Spleen (tissue), 7 donors: ENCODE measurements around the gene EML6.

Experiments
- CTCF ChIP-seq, 11 experiments: fragments of 200-600 bp in 7 of 11; fragments of 450-650 bp in 4 of 11; sonication (generic) in 4 of 11; IDR thresholded peaks in 8 of 11; conservative IDR thresholded peaks in 3 of 11; 1 replicate in 7 of 11; 2 replicates in 4 of 11; pipeline versions ENCODE4 v1.4.0 to v1.8.0; 2016 to 2021; ENCODE audit warnings: antibody characterized with exemption in 11 of 11, inconsistent platforms in 4 of 11, mild to moderate bottlenecking in 1 of 11
- POLR2A ChIP-seq, 3 donors: fragments of 450-650 bp; IDR thresholded peaks; one replicate each; pipeline ENCODE4 v1.5.1; 2017; ENCODE audit warnings: antibody characterized with exemption in 3 of 3, mild to moderate bottlenecking in 1 of 3
- POLR2AphosphoS5 ChIP-seq, 3 donors: sonication (generic); formaldehyde crosslinking; IDR thresholded peaks; one replicate each; pipeline ENCODE4 v1.5.1; 2017; ENCODE audit warnings: antibody characterized with exemption in 3 of 3
- donor health status: DM: no; HTN: no; CAD: no; lungs with moderate emphysema.
- donor health status: DM: no; HTN: no; CAD: no.
- donor health status: DM: no; HTN: no; CAD: no.

- TF ChIP-seq POLR2A (IDR thresholded peaks at IDR 0.05) (no peak), CTCF (IDR thresholded peaks at IDR 0.05 in 8 of 11, conservative IDR thresholded peaks at IDR 0.05 in 3 of 11) (no peak), POLR2AphosphoS5 (IDR thresholded peaks at IDR 0.05) (no peak)
These were observed 68.4 kb downstream of the EML6 start for GRCh38 chr2:54791831-54792230.
